Stimulated activated CD8-positive, alpha-beta memory T cell treated with anti-CD3 and anti-CD28 coated beads, Interleukin-2, amount 100 ng/mL, for 48 hours (primary cell): Measurements from ENCODE around the gene COL25A1.

Experiments used
- DNase-seq, 2 donors: peaks; one replicate each; pipeline ENCODE4 v3.0.0-alpha.2; 2020; ENCODE audit warnings: low read depth in 2 of 2

Gene COL25A1

DNA sequence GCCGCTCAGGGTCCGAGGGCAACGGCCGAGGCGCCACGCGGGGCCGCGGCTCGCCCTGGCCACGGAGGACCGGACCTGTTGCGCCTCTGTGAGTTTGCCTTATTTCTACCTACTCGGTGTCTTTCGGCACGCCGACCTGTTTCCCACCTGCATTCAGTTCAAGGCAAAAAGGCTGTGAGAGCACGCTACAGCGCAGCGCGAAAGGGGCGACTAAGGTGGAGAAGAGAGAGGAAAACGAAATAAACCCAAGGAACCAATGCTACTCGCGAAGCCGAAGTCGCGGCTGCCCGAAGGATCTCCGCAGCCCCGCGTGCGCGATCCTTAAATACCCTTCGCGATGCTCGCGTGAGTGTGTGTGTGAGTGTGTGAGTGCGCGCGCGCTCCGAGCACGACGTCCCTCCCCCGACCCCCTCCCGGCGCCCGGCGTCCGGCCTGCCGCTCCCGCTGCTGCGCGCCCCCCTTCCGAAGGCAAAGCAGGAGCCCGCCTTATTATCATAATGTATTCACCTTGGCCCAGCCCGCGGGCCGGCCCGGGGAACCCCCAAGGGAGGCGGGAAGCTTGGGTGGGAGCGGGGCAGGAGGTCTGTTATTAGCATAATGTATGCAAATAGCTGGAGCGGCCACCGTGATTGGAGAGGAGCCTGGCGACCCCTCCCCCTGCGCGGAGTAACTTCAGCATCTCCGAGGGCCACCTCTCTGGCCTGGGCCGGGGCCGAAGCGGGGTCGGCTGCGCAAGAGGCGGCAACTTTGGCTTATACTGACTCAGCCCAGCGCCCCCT lies at the start of gene COL25A1:
TSS of gene COL25A1 (minus strand) at position 298 of the 779 bp plus-strand sequence.
- peak in 1 of 2 donors; percentile 19 for DNase-seq

DNA sequence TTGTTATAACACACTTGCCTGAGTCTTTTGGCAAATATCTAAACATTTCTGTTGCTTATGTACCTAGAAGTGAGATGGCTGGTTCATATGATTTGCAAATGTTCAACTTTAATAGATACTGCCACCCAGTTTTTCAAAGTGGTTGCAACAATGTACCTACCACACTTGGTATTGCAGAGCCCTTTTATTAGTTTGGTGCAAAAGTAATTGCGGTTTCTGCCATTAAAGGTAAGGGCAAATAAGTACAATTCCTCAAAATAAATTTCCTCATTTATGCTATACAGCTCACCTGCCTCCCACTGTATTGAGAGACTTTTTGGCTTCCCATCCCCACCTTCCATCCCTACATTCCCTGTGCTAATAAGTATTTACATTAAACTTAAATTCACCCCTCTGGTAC lies 47.7 kb upstream of the COL25A1 start:
- DNase-seq, result no peak

- no peak for DNase-seq
These were observed 32.0 kb upstream of the COL25A1 start for GRCh38 chr4:109334129-109335105.

- peak; percentile 2 to 13 for DNase-seq
These were observed 30.5 kb upstream of the COL25A1 start for GRCh38 chr4:109332926-109333464.

- DNase-seq, result no peak
These were observed 25.2 kb upstream of the COL25A1 start for GRCh38 chr4:109327641-109328040.

DNA sequence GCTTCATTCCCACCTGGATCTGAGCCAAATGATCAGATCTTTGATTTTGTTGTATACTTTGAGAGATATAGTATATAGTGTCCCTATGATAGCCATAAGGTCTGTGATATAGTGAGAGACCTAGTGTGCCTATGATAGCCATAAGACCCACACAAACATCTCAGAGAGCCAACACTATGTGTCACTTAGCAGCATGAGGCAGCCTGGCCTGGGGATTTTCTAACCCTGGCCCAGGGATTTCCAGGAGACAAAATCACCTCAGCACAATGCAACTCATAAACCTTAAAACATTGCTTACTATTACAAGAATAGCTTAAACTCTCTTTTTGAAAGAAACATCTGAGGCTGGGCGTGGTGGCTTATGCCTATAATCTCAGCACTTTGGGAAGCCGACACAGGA lies 23.2 kb upstream of the COL25A1 start:
- DNase-seq, result no peak

GRCh38 chr4:109323348-109323747 lies 20.9 kb upstream of the COL25A1 start:
- DNase-seq, result no peak

GRCh38 chr4:109321232-109321631 lies 18.8 kb upstream of the COL25A1 start:
- no peak for DNase-seq

- no peak for DNase-seq
These were observed 17.2 kb upstream of the COL25A1 start for GRCh38 chr4:109319684-109320083.

- DNase-seq, result no peak
These were observed 16.7 kb upstream of the COL25A1 start for GRCh38 chr4:109319156-109319555.

- DNase-seq, result no peak
These were observed 13.4 kb upstream of the COL25A1 start for GRCh38 chr4:109315818-109316217.

GRCh38 chr4:109315341-109315740 lies 12.9 kb upstream of the COL25A1 start:
- DNase-seq, result no peak

DNA sequence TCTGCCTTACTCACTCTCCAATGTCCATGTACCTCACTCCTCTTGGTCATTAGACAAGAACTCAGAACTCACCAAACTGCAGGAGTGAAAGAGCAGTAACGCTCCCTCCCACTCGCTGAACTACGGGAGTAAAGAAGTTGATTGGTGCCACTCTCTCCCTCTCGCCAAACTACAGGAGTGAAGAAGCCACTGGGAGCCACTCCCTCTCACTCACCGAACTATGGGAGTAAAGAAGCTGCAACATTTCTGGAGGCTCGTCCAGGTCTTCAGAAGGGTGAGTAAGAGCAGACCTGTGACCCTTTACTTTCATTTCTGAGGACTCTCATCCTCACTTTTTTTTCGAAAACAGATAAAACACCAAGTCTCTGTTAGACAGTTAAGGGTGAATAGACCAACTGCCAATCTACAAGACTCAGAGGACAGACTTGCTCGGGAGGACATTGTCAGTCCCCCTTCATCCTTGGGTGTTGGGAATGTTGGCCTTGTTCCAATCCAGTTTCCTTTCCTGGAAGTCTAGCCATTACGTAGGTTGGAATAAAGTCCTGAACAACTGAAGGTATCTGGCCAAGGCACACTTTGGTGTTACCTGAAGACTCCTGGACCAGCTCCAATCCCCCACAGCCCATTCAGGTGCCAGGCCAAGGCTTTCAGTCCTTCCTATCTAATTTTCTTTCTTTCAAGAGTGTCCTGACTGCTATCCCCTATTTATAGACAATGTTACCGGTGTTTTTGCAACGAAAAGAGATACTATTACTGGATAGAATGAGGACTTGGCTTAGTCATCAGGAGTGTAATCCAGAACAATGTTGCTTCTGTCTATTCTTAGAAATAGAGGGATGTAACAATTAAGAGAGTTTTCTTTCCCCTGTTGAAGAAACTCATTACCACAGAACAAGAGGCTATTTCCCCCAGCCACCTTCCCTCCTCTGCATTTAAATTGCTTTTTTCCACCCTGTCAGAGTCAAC lies 11.0 kb upstream of the COL25A1 start:
- DNase-seq, result no peak

GRCh38 chr4:109303140-109303496 lies 660 bp upstream of the COL25A1 start:
- DNase-seq, result no peak

- DNase-seq, result no peak
These were observed 652 bp downstream of the COL25A1 start for GRCh38 chr4:109301651-109302360.

DNA sequence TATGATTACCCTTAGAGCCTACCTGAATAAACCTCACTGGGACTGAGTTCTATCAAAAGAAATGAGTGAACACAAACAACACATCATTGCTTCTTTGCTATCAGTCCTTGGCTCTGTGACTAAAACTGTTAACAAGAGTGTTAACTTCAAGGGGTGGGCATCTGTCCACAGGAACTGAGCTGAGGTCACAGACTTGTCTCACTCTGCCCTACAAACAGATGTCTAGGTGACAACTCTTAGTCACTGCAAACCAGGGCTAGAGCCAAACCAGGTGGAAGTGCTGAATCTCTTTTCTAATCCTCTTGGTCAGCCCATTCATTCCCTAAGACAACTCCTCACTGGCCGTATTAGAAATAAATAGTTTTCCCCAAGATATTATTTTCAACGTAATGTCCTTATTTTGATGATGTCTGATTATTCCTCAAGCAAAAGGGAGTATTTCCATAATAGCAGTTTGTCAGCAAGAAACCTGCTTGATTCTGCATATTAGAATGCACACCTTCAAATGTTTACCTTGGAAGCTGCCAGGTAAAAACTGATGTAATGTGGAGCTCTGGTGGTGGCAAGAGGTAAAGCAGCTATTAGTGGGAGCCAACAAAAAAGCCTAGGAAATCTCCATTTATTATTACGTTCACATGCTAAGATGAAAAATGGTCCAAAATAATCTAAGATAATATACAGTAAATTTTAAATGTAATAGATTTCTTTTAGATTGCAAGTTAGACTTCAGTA lies 4.0 kb downstream of the COL25A1 start:
- DNase-seq, result no peak

DNA sequence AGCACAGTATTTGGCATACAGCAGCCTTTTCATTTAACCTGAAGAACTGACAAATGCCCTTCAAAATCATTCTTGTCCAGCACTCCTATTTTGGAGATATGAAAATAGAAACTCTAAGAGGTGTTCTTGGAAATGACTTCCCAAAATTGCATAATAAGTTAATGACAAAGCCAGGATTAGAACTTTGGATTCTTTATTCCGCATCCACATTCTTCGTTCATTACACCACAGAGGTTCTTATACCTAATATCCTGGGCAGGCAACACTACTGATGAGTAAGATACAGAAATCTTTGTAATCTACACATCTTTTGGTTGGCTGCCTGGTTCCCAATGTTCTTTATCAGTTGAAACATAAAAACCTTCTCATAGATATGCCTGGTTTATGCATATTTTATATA lies 5.9 kb downstream of the COL25A1 start:
- DNase-seq, result no peak

DNA sequence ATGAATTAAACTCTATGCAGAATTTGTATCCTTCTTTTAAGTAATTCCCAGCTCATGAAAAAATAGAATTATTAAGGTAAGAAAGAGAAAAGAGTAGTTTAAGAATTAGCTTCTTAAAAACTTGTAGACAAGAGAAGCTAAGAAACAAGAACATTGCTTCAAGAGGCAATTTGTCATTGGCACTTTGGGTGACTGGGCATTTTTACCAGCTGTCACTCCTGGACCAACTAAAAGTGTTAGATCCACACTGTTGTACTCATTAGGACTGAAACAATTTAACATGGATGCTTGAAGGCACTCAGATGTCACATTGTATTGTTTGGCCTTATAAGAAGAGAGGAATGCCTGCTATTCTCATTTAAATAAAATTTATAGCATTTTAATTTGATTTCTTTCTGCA lies 7.4 kb downstream of the COL25A1 start:
- DNase-seq, result no peak

DNA sequence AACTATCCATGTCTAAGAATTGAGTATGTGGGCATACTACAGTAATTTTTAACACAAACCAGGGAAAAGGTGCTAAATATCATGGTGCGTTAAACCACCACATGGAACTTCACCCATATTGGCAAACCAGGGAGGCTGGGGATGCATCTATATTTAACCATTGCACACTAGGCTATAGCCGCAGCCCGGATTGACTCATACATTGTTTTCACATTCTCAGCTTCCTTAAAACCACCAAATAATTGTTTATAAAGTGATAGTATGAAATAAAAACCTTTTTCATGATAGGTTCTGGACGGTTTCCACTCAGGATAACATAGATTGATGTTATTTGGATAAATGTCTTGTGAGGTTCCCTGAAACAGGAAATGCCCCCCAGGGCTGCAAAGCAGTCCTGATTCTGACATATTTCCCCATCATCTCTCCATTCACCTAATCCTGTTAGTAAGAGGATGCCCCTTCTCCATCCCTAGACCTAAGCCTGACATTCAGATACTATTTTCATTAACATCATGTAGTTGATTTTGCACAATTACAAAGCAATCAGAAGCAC lies 7.9 kb downstream of the COL25A1 start:
- no peak for DNase-seq

GRCh38 chr4:109294006-109294405 lies 8.5 kb downstream of the COL25A1 start:
- no peak for DNase-seq
